SU-DHL-6 (cell line): Measurements from ENCODE around the gene CXCL14.

Experiments used
- CTCF ChIP-seq: fragments of 200-600 bp; sonication (generic); IDR thresholded peaks from one replicate; pipeline ENCODE4 v1.5.1; 2017; ENCODE audit warnings: antibody characterized with exemption, mild to moderate bottlenecking, low read length, moderate library complexity; ENCODE audit not compliant: insufficient read depth, poor library complexity, severe bottlenecking
- EZH2phosphoT487 ChIP-seq: fragments of 200-600 bp; sonication (generic), shearing (Covaris generic); conservative IDR thresholded peaks from 2 replicates; pipeline ENCODE4 v1.6.1; 2018; ENCODE audit warnings: mild to moderate bottlenecking, antibody characterized with exemption, low read length, moderate library complexity, mixed read lengths

DNA sequence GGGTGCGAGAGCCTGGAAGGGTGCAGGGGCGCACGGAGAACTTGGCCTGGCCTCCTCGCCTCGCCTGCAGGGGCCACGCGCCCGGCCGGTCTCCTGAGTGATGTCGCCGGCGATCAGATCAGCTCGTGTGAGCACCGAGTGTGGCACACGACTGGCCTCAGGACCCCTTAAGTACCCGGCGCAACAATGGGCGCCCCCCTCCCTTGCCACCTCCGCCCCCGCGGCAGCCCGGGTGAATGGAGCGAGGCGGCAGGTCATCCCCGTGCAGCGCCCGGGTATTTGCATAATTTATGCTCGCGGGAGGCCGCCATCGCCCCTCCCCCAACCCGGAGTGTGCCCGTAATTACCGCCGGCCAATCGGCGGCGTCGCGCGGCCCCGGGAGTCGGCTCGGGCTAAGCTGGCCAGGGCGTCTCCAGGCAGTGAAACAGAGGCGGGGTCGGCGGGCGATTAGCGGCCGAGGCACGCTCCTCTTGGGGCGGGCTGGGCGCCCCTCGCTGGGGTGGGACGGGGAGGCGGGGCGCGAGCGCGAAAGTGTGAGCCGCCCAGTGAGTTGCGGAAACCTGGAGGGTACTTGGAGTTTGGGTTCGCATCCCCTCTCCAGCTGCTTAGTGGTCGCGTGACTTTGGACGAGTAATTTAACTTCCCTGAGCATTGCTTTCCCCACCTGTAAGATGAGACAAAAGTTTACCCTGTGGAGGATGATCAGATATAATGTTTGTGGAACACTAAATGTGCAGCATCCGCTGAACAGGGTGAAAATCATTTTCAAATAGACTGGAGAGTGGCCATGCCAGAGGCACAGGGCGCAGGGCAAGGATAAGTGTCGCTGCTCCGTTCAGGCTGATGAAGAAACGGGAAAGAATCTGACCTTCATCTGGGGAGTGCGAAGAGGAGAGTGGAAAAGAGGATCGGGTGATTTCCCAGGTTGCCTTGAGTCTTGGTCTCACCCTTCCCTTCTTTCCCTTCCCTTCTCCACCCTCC is 42.7 kb downstream of the CXCL14 start, which contains the start of gene NEUROG1:
- TF ChIP-seq CTCF (no peak), EZH2phosphoT487 (no peak)
